Caco-2 (cell line): ENCODE data around the gene THAP3. TPM values are rescaled to one million over a fixed set of nuclear protein-coding genes. Genes with fewer than 3 reads are reported as not detected.
A peak's percentile ranks its signal among the peaks of the same experiment; 100 is the strongest.

Experiments
- BruUV-seq: library from RNA; stranded (reverse); fragments of 400-500 nt; replicated peaks from 2 replicates; lab custom pipeline; 2021; lab: Mats Ljungman, UMichigan
- CTCF ChIA-PET: fragments of 300-600 bp; sonication (Branson Sonifier 250); formaldehyde crosslinking; loops from one replicate; lab custom pipeline; 2022; ENCODE audit warnings: antibody characterized with exemption; lab: Charles Lee
- POLR2A ChIA-PET: fragments of 300-600 bp; sonication (Branson Sonifier 250); formaldehyde crosslinking; loops from one replicate; lab custom pipeline; 2022; ENCODE audit warnings: antibody characterized with exemption; lab: Charles Lee
- DNase-seq, 2 experiments: peaks; one replicate each; pipeline versions ENCODE4 v3.0.0 to v3.0.0-alpha.2; 2020 to 2022
- H3K27me3 ChIP-seq: replicated peaks from 2 replicates; pipeline ENCODE4 v1.6.0; 2011; ENCODE audit warnings: low read length; ENCODE audit not compliant: control insufficient read depth, insufficient read depth
- H3K36me3 ChIP-seq: 2 replicates; pipeline ENCODE4 v1.5.1; 2011; ENCODE audit warnings: low read length; ENCODE audit not compliant: control insufficient read depth, insufficient read depth
- H3K4me1 ChIP-seq: fragments of 250-450 bp; sonication (Bioruptor Pico); 2 replicates; pipeline ENCODE4 v1.5.1; 2020; ENCODE audit warnings: mild to moderate bottlenecking
- H3K4me3 ChIP-seq: 2 replicates; pipeline ENCODE4 v1.5.1; 2011; ENCODE audit warnings: low read depth, mild to moderate bottlenecking, control low read depth, low read length
- H3K9me3 ChIP-seq: fragments of 250-450 bp; sonication (Bioruptor Pico); 2 replicates; pipeline ENCODE4 v1.5.1; 2020; ENCODE audit warnings: mild to moderate bottlenecking, moderate library complexity
- H3K27ac Mint-ChIP-seq: one replicate; pipeline ENCODE4 v1.8.0; 2022; ENCODE audit warnings: mixed read lengths; ENCODE audit not compliant: unreplicated experiment
- H3K27me3 Mint-ChIP-seq: one replicate; pipeline ENCODE4 v1.8.0; 2022; ENCODE audit warnings: mixed read lengths; ENCODE audit not compliant: insufficient read depth, unreplicated experiment
- H3K36me3 Mint-ChIP-seq: one replicate; pipeline ENCODE4 v1.8.0; 2022; ENCODE audit warnings: mild to moderate bottlenecking, mixed read lengths; ENCODE audit not compliant: insufficient read depth, unreplicated experiment
- H3K4me1 Mint-ChIP-seq: one replicate; pipeline ENCODE4 v1.8.0; 2022; ENCODE audit warnings: low read depth, mixed read lengths; ENCODE audit not compliant: unreplicated experiment
- H3K4me3 Mint-ChIP-seq: one replicate; pipeline ENCODE4 v1.8.0; 2022; ENCODE audit warnings: mild to moderate bottlenecking, moderate library complexity, mixed read lengths; ENCODE audit not compliant: unreplicated experiment
- H3K9me3 Mint-ChIP-seq: one replicate; pipeline ENCODE4 v1.8.0; 2022; ENCODE audit warnings: mixed read lengths; ENCODE audit not compliant: unreplicated experiment
- CTCF ChIP-seq, 2 experiments: fragments of 200-600 bp in 1 of 2; IDR thresholded peaks; 1 replicate in 1 of 2; 2 replicates in 1 of 2; pipeline versions ENCODE4 v1.5.1 to v1.8.0; 2011 to 2022; ENCODE audit warnings: antibody characterized with exemption in 1 of 2, control low read depth in 1 of 2, inconsistent platforms in 1 of 2, low read depth in 1 of 2, low read length in 1 of 2, mild to moderate bottlenecking in 1 of 2, moderate library complexity in 1 of 2; ENCODE audit not compliant: insufficient read depth in 1 of 2, severe bottlenecking in 1 of 2, unreplicated experiment in 1 of 2
- intact Hi-C: fragments of 100-400 bp; cut with micrococcal nuclease; formaldehyde crosslinking; loops from one replicate; pipeline ENCODE4 v1.10.0; 2022; ENCODE audit not compliant: unreplicated experiment
- total RNA-seq: library from RNA; stranded (reverse); gene quantifications from 2 replicates; pipeline ENCODE4 v1.2.3, GENCODE V29; 2022

The THAP3 gene
- total RNA-seq, 1 experiment from 2014 or later = 13.5 TPM

DNA sequence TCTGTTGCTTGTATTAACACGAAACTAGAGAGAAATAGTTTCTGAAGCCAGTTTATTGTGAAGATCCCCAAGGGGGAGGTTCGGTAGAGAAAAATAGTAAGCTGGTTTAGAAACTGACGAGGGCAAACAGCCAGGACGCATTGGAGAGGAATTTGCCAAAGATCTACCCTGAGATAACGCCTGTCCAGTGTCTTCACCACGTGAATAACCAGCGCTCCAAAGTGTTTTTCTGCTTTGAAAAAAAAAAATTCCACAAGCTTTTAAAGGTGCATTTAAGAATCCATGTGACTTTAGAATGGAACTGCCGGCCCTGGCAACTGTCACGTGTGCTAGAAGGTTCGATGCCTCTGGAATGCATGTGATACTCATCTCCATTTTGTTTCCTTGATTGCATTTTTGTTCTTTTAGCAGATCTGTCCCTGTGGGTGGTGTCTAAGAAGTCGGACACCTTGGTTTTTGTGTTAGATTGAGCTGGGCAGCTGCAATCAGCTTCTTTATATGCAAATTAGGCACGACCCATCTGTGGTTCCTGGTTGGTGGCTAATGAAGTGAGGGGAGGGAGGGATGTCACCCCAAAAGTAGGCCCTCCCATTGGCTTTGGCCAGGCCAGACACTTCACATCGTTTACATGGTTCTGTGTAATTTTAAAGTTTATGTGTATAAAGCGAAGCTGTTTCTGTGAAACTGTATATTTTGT is 1.3 kb upstream of the THAP3 start:
- POLR2A ChIA-PET = no interaction called here
- no TSS peak for BruUV-seq
- H3K36me3 Mint-ChIP-seq = peaks cover 60% of the 10 kb centered on the region

GRCh38 chr1:6625584-6626149 is 999 bp downstream of the THAP3 start:
- Mint-ChIP-seq H3K36me3 (peaks cover 51% of the 10 kb centered on the region), H3K27ac (peak overlapping the region; percentile 87), H3K27me3 (no peaks in the 10 kb centered on the region), H3K4me1 (no peaks in the 10 kb centered on the region), H3K9me3 (no peaks in the 10 kb centered on the region), H3K4me3 (peak overlapping the region; percentile 75)
- ChIA-PET CTCF (interaction anchor here (0.6 kb wide), 1 partner anchor 8 kb away, joined by 4 read pairs; no protein-coding TSS in a partner anchor), POLR2A (no interaction called here)
- Histone ChIP-seq H3K9me3 (no peaks in the 10 kb centered on the region), H3K27me3 (no peaks in the 10 kb centered on the region), H3K4me3 (peak overlapping the region; percentile 66), H3K4me1 (no peaks in the 10 kb centered on the region), H3K36me3 (no peaks in the 10 kb centered on the region; the same call in 1 of the 2 replicates)
- TF ChIP-seq CTCF (IDR thresholded peaks at IDR 0.05; ENCODE audit: insufficient read depth in 1 of 2, low read depth in 1 of 2, low read length in 1 of 2, severe bottlenecking in 1 of 2, unreplicated experiment in 1 of 2) = no peak
- BruUV-seq = no TSS peak
- DNase-seq = no peak
- intact Hi-C loops = no loop called here

More for the DNA sequence above, 1.3 kb upstream of the THAP3 start:
- H3K4me1 ChIP-seq = no peaks in the 10 kb centered on the region
- CTCF ChIA-PET = interaction anchor here (0.6 to 0.8 kb wide), 2 partner anchors 18 to 1046 kb away, joined by 3 read pairs; no protein-coding TSS in a partner anchor
- Mint-ChIP-seq H3K9me3 (no peaks in the 10 kb centered on the region), H3K27ac (no peak overlapping the region), H3K4me1 (no peaks in the 10 kb centered on the region), H3K4me3 (no peak overlapping the region), H3K27me3 (no peaks in the 10 kb centered on the region)
- H3K36me3 ChIP-seq = peaks cover 2% of the 10 kb centered on the region; the same call in 1 of the 2 replicates
- TF ChIP-seq CTCF (IDR thresholded peaks at IDR 0.05; ENCODE audit: insufficient read depth in 1 of 2, low read depth in 1 of 2, low read length in 1 of 2, severe bottlenecking in 1 of 2, unreplicated experiment in 1 of 2) = no peak
- no peaks in the 10 kb centered on the region for H3K27me3 ChIP-seq
- H3K9me3 ChIP-seq = no peaks in the 10 kb centered on the region
- no peak for DNase-seq
- no peak overlapping the region for H3K4me3 ChIP-seq
- intact Hi-C loops = no loop called here

- Histone ChIP-seq H3K36me3 (no peaks in the 10 kb centered on the region; the same call in 1 of the 2 replicates), H3K4me3 (no peak overlapping the region), H3K9me3 (no peaks in the 10 kb centered on the region), H3K4me1 (no peaks in the 10 kb centered on the region), H3K27me3 (no peaks in the 10 kb centered on the region)
- H3K4me3 Mint-ChIP-seq = peak overlapping the region; percentile 75
- H3K27ac Mint-ChIP-seq = no peak overlapping the region
- no peak for DNase-seq
- H3K4me1 Mint-ChIP-seq = no peaks in the 10 kb centered on the region
- no TSS peak for BruUV-seq
- no peaks in the 10 kb centered on the region for H3K27me3 Mint-ChIP-seq
- ChIA-PET POLR2A (no interaction called here), CTCF (no interaction called here)
- peaks cover 51% of the 10 kb centered on the region for H3K36me3 Mint-ChIP-seq
- no peaks in the 10 kb centered on the region for H3K9me3 Mint-ChIP-seq
- no peak for TF ChIP-seq CTCF (IDR thresholded peaks at IDR 0.05; ENCODE audit: insufficient read depth in 1 of 2, low read depth in 1 of 2, low read length in 1 of 2, severe bottlenecking in 1 of 2, unreplicated experiment in 1 of 2)
- intact Hi-C loops = no loop called here
Observed at GRCh38 chr1:6627031-6627430, 2.4 kb downstream of the THAP3 start.
